Breast epithelium (tissue), 4 donors: ENCODE measurements around the gene PLCB4. TPM values are rescaled to one million over a fixed set of nuclear protein-coding genes. Genes with fewer than 3 reads are reported as not detected.

Source experiments
- DNase-seq, 2 donors: peaks; one replicate each; pipeline ENCODE4 v3.0.0-alpha.2; 2019; ENCODE audit warnings: low spot score in 2 of 2
- H3K27ac ChIP-seq, 2 donors: fragments of 200-600 bp; sonication (generic) in 1 of 2; one replicate each; pipeline ENCODE4 v1.5.1; 2016 to 2019; ENCODE audit warnings: mild to moderate bottlenecking in 1 of 2
- H3K27me3 ChIP-seq, 2 donors: fragments of 200-600 bp; sonication (generic) in 1 of 2; one replicate each; pipeline versions ENCODE4 v1.5.1 to v1.6.0; 2017 to 2019; ENCODE audit warnings: control low read depth in 1 of 2, mild to moderate bottlenecking in 1 of 2
- H3K36me3 ChIP-seq: fragments of 200-600 bp; one replicate; pipeline ENCODE4 v1.5.1; 2019
- H3K4me1 ChIP-seq, 2 donors: fragments of 200-600 bp; sonication (generic); one replicate each; pipeline ENCODE4 v1.5.1; 2016 to 2019; ENCODE audit warnings: control low read depth in 1 of 2
- H3K4me3 ChIP-seq, 3 donors: fragments of 200-600 bp; sonication (generic); 1 replicate in 2 of 3; 2 replicates in 1 of 3; pipeline ENCODE4 v1.5.1; 2016 to 2019; ENCODE audit warnings: mild to moderate bottlenecking in 3 of 3, moderate library complexity in 2 of 3
- H3K9me3 ChIP-seq, 2 donors: fragments of 200-600 bp; sonication (generic) in 1 of 2; one replicate each; pipeline ENCODE4 v1.5.1; 2016 to 2019; ENCODE audit warnings: control low read depth in 1 of 2
- POLR2A ChIP-seq: fragments of 450-650 bp; IDR thresholded peaks from one replicate; pipeline ENCODE4 v1.6.1; 2016; ENCODE audit warnings: antibody characterized with exemption, mild to moderate bottlenecking, moderate library complexity
- POLR2AphosphoS5 ChIP-seq, 3 donors: sonication (generic); formaldehyde crosslinking; IDR thresholded peaks; one replicate each; pipeline ENCODE4 v1.6.1; 2017; ENCODE audit warnings: antibody characterized with exemption in 3 of 3
- intact Hi-C: fragments of 100-400 bp; cut with DNase I; formaldehyde crosslinking; loops from one replicate; pipeline ENCODE4 v1.15.1; 2023; ENCODE audit warnings: low total_unique reads
- total RNA-seq, 3 donors: library from RNA; depleted of rRNA; stranded (reverse); fragments of >200 nt; gene quantifications; one replicate each; pipeline ENCODE4 v1.1.0, GENCODE V29; 2016
- TF ChIP-seq, protein P1 (sequence below), 3 donors: fragments of 450-650 bp; IDR thresholded peaks; one replicate each; pipeline ENCODE4 v1.5.1; 2016 to 2017; ENCODE audit warnings: antibody characterized with exemption in 3 of 3, mild to moderate bottlenecking in 3 of 3, moderate library complexity in 3 of 3

PLCB4 gene
- total RNA-seq, 3 donors from 2014 or later: 9.4 to 17.7 (median 13.0) TPM

DNA sequence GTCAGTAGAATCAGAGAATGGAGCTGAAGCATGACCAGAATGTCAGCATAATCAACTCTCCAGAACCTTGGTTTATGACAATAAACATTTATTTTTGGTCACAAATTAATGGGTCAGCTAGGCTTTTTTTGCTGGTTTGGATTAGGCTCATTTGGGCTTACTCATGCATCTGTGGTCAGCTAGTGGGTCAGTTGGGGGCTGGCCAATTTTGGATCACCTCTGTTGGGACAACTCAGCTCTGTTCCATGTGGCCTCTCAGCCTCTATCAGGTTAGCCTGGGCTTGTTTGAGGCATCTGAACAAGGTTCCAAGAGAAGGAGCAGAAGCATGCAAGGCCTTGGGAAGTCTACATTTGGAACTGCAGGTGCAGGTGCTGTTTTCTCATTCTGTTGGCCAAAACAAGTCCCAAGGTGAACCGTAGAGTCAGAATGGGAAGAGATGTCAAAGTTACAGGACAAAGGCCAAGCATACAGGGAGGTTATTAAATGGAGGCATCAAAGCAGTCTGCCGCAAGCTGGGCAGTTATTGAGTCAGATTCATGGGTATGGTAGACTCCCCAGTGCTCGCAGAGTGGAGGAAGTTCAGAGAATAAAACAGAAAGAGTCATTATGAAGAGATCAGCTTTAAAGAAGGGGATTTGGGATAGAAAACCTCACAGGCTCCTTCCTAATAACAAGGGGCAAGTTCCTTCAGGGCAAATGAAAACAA lies 173.0 kb downstream of the PLCB4 start:
- Histone ChIP-seq H3K27ac (no peak overlapping the region), H3K4me1 (no peaks in the 10 kb centered on the region), H3K36me3 (no peaks in the 10 kb centered on the region), H3K27me3 (no peaks in the 10 kb centered on the region), H3K4me3 (no peak overlapping the region), H3K9me3 (no peaks in the 10 kb centered on the region)
- DNase-seq: no peak
- intact Hi-C loops: no loop called here
- no peak for TF ChIP-seq POLR2A
- TF ChIP-seq, protein P1, sequence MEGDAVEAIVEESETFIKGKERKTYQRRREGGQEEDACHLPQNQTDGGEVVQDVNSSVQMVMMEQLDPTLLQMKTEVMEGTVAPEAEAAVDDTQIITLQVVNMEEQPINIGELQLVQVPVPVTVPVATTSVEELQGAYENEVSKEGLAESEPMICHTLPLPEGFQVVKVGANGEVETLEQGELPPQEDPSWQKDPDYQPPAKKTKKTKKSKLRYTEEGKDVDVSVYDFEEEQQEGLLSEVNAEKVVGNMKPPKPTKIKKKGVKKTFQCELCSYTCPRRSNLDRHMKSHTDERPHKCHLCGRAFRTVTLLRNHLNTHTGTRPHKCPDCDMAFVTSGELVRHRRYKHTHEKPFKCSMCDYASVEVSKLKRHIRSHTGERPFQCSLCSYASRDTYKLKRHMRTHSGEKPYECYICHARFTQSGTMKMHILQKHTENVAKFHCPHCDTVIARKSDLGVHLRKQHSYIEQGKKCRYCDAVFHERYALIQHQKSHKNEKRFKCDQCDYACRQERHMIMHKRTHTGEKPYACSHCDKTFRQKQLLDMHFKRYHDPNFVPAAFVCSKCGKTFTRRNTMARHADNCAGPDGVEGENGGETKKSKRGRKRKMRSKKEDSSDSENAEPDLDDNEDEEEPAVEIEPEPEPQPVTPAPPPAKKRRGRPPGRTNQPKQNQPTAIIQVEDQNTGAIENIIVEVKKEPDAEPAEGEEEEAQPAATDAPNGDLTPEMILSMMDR (IDR thresholded peaks at IDR 0.05): no peak
- TF ChIP-seq POLR2AphosphoS5 (IDR thresholded peaks at IDR 0.05): no peak

DNA sequence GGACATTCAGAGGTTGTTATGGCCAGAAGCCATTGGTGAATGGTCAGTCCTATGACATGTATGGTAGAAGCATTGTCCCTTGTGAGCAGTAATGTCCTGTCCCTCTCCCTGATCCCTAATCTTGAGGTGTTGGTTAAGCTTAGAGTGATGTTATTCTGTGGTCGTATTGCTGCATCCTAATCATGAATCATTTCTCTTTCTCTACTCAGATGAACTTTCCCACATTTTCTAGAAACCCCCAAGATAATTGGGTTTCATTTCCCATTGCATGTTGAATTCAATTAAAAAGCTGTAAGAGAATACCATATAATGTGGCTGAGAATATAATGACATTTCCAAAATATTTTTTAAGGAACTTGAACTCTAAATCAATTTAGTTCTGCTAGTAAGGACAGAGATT lies 175.1 kb downstream of the PLCB4 start:
- no peak for TF ChIP-seq POLR2A
- no peak for TF ChIP-seq POLR2AphosphoS5 (IDR thresholded peaks at IDR 0.05)
- TF ChIP-seq, protein P1 (IDR thresholded peaks at IDR 0.05): no peak
- DNase-seq: no peak
- Histone ChIP-seq H3K9me3 (no peaks in the 10 kb centered on the region), H3K4me3 (no peak overlapping the region), H3K36me3 (no peaks in the 10 kb centered on the region), H3K27ac (no peak overlapping the region), H3K4me1 (no peaks in the 10 kb centered on the region), H3K27me3 (no peaks in the 10 kb centered on the region)
- intact Hi-C loops: no loop called here

DNA sequence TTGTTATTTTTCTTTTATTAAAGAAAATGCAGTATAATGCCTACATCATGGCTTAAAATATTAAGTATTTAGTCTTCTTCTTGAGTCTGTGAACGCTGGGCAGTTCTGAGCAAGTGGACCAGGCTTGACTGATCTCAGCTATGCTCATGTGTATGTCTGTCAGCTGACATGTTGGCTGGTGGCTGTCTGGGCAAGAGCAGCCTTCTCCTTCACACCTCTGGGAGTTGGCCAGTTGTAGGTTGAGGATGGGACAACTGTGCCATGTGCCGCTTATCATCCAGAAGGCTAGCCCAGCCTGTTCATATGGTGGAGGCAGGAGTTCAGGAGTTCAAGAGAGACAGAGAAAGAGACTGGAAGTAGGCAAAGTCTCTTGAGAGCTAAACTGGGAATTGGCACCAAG lies 175.9 kb downstream of the PLCB4 start:
- Histone ChIP-seq H3K4me3 (no peak overlapping the region), H3K4me1 (no peaks in the 10 kb centered on the region)
- intact Hi-C loops: no loop called here

DNA sequence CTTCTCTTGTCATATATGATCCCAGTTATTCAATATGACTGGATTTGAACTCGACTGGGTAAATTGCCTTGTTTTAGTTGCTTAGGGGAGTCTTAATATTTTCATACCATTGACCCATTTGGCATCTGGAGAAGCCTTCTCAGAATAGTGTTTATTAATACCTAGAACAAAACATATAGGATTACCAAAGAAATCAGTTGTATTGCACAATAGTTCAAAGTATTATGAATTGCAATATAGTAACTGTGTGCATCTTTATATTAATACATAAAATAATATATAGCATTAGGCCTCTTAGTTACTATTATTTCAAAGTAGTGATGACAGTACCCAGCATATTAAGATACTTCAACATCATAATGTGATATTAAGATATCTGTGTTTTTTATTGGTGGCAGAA lies 177.8 kb downstream of the PLCB4 start:
- no peak for DNase-seq
- no peak overlapping the region for H3K4me3 ChIP-seq
- no peak overlapping the region for H3K27ac ChIP-seq
- no peaks in the 10 kb centered on the region for H3K9me3 ChIP-seq
- no peaks in the 10 kb centered on the region for H3K27me3 ChIP-seq
- intact Hi-C loops: no loop called here
- H3K36me3 ChIP-seq: no peaks in the 10 kb centered on the region
- no peaks in the 10 kb centered on the region for H3K4me1 ChIP-seq
- TF ChIP-seq POLR2AphosphoS5 (IDR thresholded peaks at IDR 0.05) (no peak), POLR2A (no peak)
- TF ChIP-seq, protein P1 (IDR thresholded peaks at IDR 0.05): no peak

More for the DNA sequence above, 175.9 kb downstream of the PLCB4 start:
- TF ChIP-seq POLR2A (no peak), POLR2AphosphoS5 (IDR thresholded peaks at IDR 0.05) (no peak)
- TF ChIP-seq, protein P1 (IDR thresholded peaks at IDR 0.05): no peak
- H3K36me3 ChIP-seq: no peaks in the 10 kb centered on the region
- H3K27me3 ChIP-seq: no peaks in the 10 kb centered on the region
- H3K27ac ChIP-seq: no peak overlapping the region
- no peak for DNase-seq
- no peaks in the 10 kb centered on the region for H3K9me3 ChIP-seq

DNA sequence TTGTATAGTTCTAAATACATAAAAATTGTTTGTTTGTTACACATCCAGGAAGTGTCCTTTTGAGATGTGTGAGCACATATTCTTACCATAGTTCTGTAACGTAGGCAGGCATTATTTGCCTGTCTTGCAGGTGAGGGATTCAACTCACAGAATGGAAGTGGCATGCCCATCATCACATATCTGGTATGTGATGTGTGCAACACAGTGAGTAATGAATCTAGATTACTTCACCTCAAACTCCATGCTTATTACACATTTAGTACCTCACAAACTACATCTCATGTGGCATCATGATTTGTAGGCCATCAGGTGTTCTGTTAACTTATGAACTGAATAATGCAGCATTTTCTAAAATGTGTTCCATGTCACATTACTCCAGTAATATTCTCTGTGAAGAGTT lies 181.6 kb downstream of the PLCB4 start:
- no peak for DNase-seq
- intact Hi-C loops: no loop called here

More for the DNA sequence above, 181.6 kb downstream of the PLCB4 start:
- Histone ChIP-seq H3K36me3 (no peaks in the 10 kb centered on the region), H3K9me3 (no peaks in the 10 kb centered on the region), H3K27me3 (no peaks in the 10 kb centered on the region), H3K4me3 (no peak overlapping the region), H3K4me1 (no peaks in the 10 kb centered on the region), H3K27ac (no peak overlapping the region)
- TF ChIP-seq POLR2A (no peak), POLR2AphosphoS5 (IDR thresholded peaks at IDR 0.05) (no peak)
- TF ChIP-seq, protein P1 (IDR thresholded peaks at IDR 0.05): no peak
